ENCODE data around the gene RAB13.

RAB13 gene

GRCh38 chr1:153958111-153958960, 27.8 kb downstream of the RAB13 start, which contains the start of gene CRTC2:
TSS of gene CRTC2 (minus strand) at chr1:153958612. CDS start at chr1:153958497, 115 bp downstream.
- ATAC-seq (ENCODE audit: insufficient read depth, low read depth), result peak; percentile 88
- peak within 1 kb of the TSS; percentile 93 for H2AFZ ChIP-seq (ENCODE audit: low read depth, low read length)

GRCh38 chr1:153957744-153958110, 28.4 kb downstream of the RAB13 start:
- H3K9ac ChIP-seq (ENCODE audit: low read depth, low read length), result peak overlapping the region; percentile 96
- H3K4me3 ChIP-seq (ENCODE audit: low read depth in 1 of 2, low read length in 2 of 2), result peak overlapping the region; percentile 94 to 100
- peak overlapping the region; percentile 90 for H3K27ac ChIP-seq (ENCODE audit: low read length)
- TF ChIP-seq EZH2 (IDR thresholded peaks at IDR 0.05; ENCODE audit: borderline replicate concordance, low read depth, low read length, severe bottlenecking) (no peak), CTCF (IDR thresholded peaks at IDR 0.05; ENCODE audit: borderline replicate concordance, extremely low read depth, low read length, poor library complexity, severe bottlenecking) (peak; percentile 3)
- peak overlapping the region; percentile 93 for H2AFZ ChIP-seq (ENCODE audit: low read depth, low read length)
- ATAC-seq (ENCODE audit: insufficient read depth, low read depth) (peak; percentile 38), DNase-seq (peak; percentile 62)
- peaks cover 49% of the 10 kb centered on the region for H4K20me1 ChIP-seq (ENCODE audit: insufficient read depth, low read length)
- H3K79me2 ChIP-seq (ENCODE audit: insufficient read depth, low read length), result peaks cover 75% of the 10 kb centered on the region
- no peaks in the 10 kb centered on the region for H3K27me3 ChIP-seq (ENCODE audit: insufficient read depth, low read length, poor library complexity)
- H3K4me1 ChIP-seq (ENCODE audit: insufficient read depth, low read length), result peaks cover 56% of the 10 kb centered on the region
- no peaks in the 10 kb centered on the region for H3K9me3 ChIP-seq (ENCODE audit: insufficient read depth, low read length, severe bottlenecking)
- peak overlapping the region; percentile 87 for H3K4me2 ChIP-seq (ENCODE audit: insufficient read depth, low read length)
- peaks cover 53% of the 10 kb centered on the region for H3K36me3 ChIP-seq (ENCODE audit: insufficient read depth, low read length)

More at GRCh38 chr1:153958111-153958960, 27.8 kb downstream of the RAB13 start, which contains the start of gene CRTC2:
- DNase-seq, result peak; percentile 99
- H3K4me1 ChIP-seq (ENCODE audit: insufficient read depth, low read length), result peaks cover 59% of the 10 kb centered on the region
- H3K9me3 ChIP-seq (ENCODE audit: insufficient read depth, low read length, severe bottlenecking), result no peaks in the 10 kb centered on the region
- H3K36me3 ChIP-seq (ENCODE audit: insufficient read depth, low read length), result peaks cover 49% of the 10 kb centered on the region
- peak within 1 kb of the TSS; percentile 90 for H3K27ac ChIP-seq (ENCODE audit: low read length)
- TF ChIP-seq EZH2 (IDR thresholded peaks at IDR 0.05; ENCODE audit: borderline replicate concordance, low read depth, low read length, severe bottlenecking) (no peak), CTCF (IDR thresholded peaks at IDR 0.05; ENCODE audit: borderline replicate concordance, extremely low read depth, low read length, poor library complexity, severe bottlenecking) (no peak)
- H4K20me1 ChIP-seq (ENCODE audit: insufficient read depth, low read length), result peaks cover 46% of the 10 kb centered on the region
- peak within 1 kb of the TSS; percentile 96 for H3K9ac ChIP-seq (ENCODE audit: low read depth, low read length)
- no peaks in the 10 kb centered on the region for H3K27me3 ChIP-seq (ENCODE audit: insufficient read depth, low read length, poor library complexity)
- H3K4me2 ChIP-seq (ENCODE audit: insufficient read depth, low read length), result peak within 1 kb of the TSS; percentile 87
- H3K4me3 ChIP-seq (ENCODE audit: low read depth in 1 of 2, low read length in 2 of 2), result peak within 1 kb of the TSS; percentile 94 to 100
- peaks cover 79% of the 10 kb centered on the region for H3K79me2 ChIP-seq (ENCODE audit: insufficient read depth, low read length)

- peak overlapping the region; percentile 93 for H2AFZ ChIP-seq (ENCODE audit: low read depth, low read length)
- H3K4me1 ChIP-seq (ENCODE audit: insufficient read depth, low read length), result peaks cover 51% of the 10 kb centered on the region
- H3K27ac ChIP-seq (ENCODE audit: low read length), result peak overlapping the region; percentile 90
- peak overlapping the region; percentile 94 to 100 for H3K4me3 ChIP-seq (ENCODE audit: low read depth in 1 of 2, low read length in 2 of 2)
- no peaks in the 10 kb centered on the region for H3K27me3 ChIP-seq (ENCODE audit: insufficient read depth, low read length, poor library complexity)
- TF ChIP-seq EZH2 (IDR thresholded peaks at IDR 0.05; ENCODE audit: borderline replicate concordance, low read depth, low read length, severe bottlenecking) (no peak), CTCF (IDR thresholded peaks at IDR 0.05; ENCODE audit: borderline replicate concordance, extremely low read depth, low read length, poor library complexity, severe bottlenecking) (no peak)
- peak overlapping the region; percentile 87 for H3K4me2 ChIP-seq (ENCODE audit: insufficient read depth, low read length)
- no peak for DNase-seq
- H4K20me1 ChIP-seq (ENCODE audit: insufficient read depth, low read length), result peaks cover 53% of the 10 kb centered on the region
- ATAC-seq (ENCODE audit: insufficient read depth, low read depth), result no peak
- H3K9me3 ChIP-seq (ENCODE audit: insufficient read depth, low read length, severe bottlenecking), result no peaks in the 10 kb centered on the region
- H3K36me3 ChIP-seq (ENCODE audit: insufficient read depth, low read length), result peaks cover 58% of the 10 kb centered on the region
- H3K79me2 ChIP-seq (ENCODE audit: insufficient read depth, low read length), result peaks cover 75% of the 10 kb centered on the region
- H3K9ac ChIP-seq (ENCODE audit: low read depth, low read length), result peak overlapping the region; percentile 96
These were observed 29.0 kb downstream of the RAB13 start for GRCh38 chr1:153956997-153957715.

Data from DND-41 (cell line).